Amniotic stem cell (primary cell): ENCODE data around the gene SYAP1.
A peak's percentile ranks its signal among the peaks of the same experiment; 100 is the strongest.
"Not testable (repeated sequence)": the region's sequence is repeated elsewhere in the genome, so short reads cannot be mapped to it uniquely, and the experiment has no call there.

Experiments
- DNase-seq: peaks from one replicate; lab custom pipeline; 2025; lab: John Stamatoyannopoulos, UW

Gene SYAP1

GRCh38 chrX:16779815-16780214, 60.4 kb downstream of the SYAP1 start:
- not testable (repeated sequence) for DNase-seq

GRCh38 chrX:16783452-16783851, 64.0 kb downstream of the SYAP1 start:
- no peak for DNase-seq

- not testable (repeated sequence) for DNase-seq
Measured at GRCh38 chrX:16784440-16784839, 65.0 kb downstream of the SYAP1 start.

- DNase-seq, result no peak
Measured at GRCh38 chrX:16785247-16786138, 66.1 kb downstream of the SYAP1 start.

- peak; percentile 99 for DNase-seq
Measured at GRCh38 chrX:16786139-16786790, 66.9 kb downstream of the SYAP1 start, which contains the start of gene TXLNG. TSS of gene TXLNG (plus strand) at chrX:16786466. CDS start at chrX:16786488, 22 bp downstream.

- DNase-seq, result no peak
Measured at GRCh38 chrX:16786791-16787735, 67.7 kb downstream of the SYAP1 start.

GRCh38 chrX:16788477-16788876, 69.1 kb downstream of the SYAP1 start:
- DNase-seq, result no peak

- no peak for DNase-seq
Measured at GRCh38 chrX:16796298-16796697, 76.9 kb downstream of the SYAP1 start.

- no peak for DNase-seq
Measured at GRCh38 chrX:16797358-16797757, 77.9 kb downstream of the SYAP1 start.

- DNase-seq, result no peak
Measured at GRCh38 chrX:16797841-16798240, 78.4 kb downstream of the SYAP1 start.

GRCh38 chrX:16804923-16805464, 85.6 kb downstream of the SYAP1 start:
- no peak for DNase-seq

GRCh38 chrX:16807548-16807947, 88.1 kb downstream of the SYAP1 start:
- DNase-seq, result no peak

- DNase-seq, result no peak
Measured at GRCh38 chrX:16807976-16808542, 88.6 kb downstream of the SYAP1 start.

GRCh38 chrX:16814597-16814996, 95.2 kb downstream of the SYAP1 start:
- no peak for DNase-seq
